Smooth muscle cell of bladder (primary cell): ENCODE measurements around the gene FBXO34. TPM values are rescaled to one million over a fixed set of nuclear protein-coding genes. Genes with fewer than 3 reads are reported as not detected.

Experiments
- total RNA-seq: library from RNA; depleted of rRNA; stranded (reverse); fragments of >200 nt; gene quantifications from 2 replicates; pipeline ENCODE4 v1.2.3, GENCODE V29; 2014

The FBXO34 gene, protein sequence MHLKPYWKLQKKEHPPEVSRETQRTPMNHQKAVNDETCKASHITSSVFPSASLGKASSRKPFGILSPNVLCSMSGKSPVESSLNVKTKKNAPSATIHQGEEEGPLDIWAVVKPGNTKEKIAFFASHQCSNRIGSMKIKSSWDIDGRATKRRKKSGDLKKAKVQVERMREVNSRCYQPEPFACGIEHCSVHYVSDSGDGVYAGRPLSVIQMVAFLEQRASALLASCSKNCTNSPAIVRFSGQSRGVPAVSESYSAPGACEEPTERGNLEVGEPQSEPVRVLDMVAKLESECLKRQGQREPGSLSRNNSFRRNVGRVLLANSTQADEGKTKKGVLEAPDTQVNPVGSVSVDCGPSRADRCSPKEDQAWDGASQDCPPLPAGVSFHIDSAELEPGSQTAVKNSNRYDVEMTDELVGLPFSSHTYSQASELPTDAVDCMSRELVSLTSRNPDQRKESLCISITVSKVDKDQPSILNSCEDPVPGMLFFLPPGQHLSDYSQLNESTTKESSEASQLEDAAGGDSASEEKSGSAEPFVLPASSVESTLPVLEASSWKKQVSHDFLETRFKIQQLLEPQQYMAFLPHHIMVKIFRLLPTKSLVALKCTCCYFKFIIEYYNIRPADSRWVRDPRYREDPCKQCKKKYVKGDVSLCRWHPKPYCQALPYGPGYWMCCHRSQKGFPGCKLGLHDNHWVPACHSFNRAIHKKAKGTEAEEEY
- 20.6 and 28.0 TPM in 2 replicates for total RNA-seq

DNA sequence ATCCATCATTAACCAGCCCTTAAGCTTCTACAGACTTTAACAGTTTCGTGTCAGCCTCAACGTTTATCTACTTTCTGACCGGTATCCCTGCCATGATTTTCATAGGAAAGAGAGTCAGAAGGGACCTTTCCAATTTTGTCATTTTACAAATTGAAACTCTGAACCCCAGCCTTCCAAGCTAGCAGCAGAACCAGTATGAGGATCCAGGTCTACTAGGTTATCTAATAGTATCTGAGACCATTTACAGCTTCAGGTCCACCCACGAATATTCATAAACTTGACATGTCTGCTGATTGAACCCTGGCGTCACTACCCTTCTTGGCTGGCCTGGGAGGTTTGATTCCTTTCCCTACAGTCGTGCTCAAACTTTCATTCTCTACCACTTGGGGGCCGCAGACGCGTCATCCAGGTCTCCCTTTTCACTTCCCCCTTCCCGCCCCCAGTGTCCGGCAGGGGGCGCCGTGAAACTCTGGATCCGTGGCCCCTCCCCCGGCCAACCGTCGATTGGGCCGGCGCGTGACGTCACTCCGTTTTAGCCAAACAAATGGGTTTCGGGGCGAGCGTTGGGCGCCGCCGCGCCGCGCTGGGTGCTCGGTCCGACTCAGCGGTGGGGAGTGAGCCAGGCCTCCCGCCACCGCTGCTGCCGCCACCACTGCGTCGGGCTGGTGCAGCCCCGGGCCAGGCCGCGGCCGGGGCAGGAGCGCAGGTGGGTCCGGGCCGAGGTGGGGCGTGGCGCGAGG lies at the start of gene FBXO34:
Gene FBXO34, plus strand, starts transcription at position 590 of the 740 bp plus-strand sequence. CDS start 78,970 bp downstream, outside the sequence.

Other genes with a start within 250 kb of the FBXO34 start
- gene WDHD1, start 244.3 kb upstream of the FBXO34 start, total RNA-seq = 7.7 and 8.7 TPM in 2 replicates
- 14.1 and 17.4 TPM in 2 replicates for gene SOCS4, start 244.2 kb upstream of the FBXO34 start, total RNA-seq
- gene MAPK1IP1L, start 219.8 kb upstream of the FBXO34 start, total RNA-seq = 9.7 and 10.9 TPM in 2 replicates
- gene LGALS3, start 142.2 kb upstream of the FBXO34 start, total RNA-seq = 140 and 168 TPM in 2 replicates
- gene DLGAP5, start 79.8 kb upstream of the FBXO34 start, total RNA-seq = 3.6 and 4.0 TPM in 2 replicates
- gene ATG14, start 140.4 kb downstream of the FBXO34 start, total RNA-seq = 13.2 and 15.7 TPM in 2 replicates
- not detected in 2 replicates for gene TBPL2, start 169.2 kb downstream of the FBXO34 start, total RNA-seq